IMR-90 (cell line): ENCODE results near the gene RPL35. TPM values are rescaled to one million over a fixed set of nuclear protein-coding genes. Genes with fewer than 3 reads are reported as not detected.

Experiments used
- ATAC-seq: fragments of 200-7000 bp; cut with Tn5 transposase; 2 replicates; pipeline ENCODE4 v1.9.1; 2020; ENCODE audit warnings: low read depth, mild to moderate bottlenecking, moderate library complexity
- BruUV-seq: library from RNA; stranded (reverse); fragments of 400-500 nt; replicated peaks from 2 replicates; lab custom pipeline; 2021; lab: Mats Ljungman, UMichigan
- CTCF ChIA-PET: fragments of 300-600 bp; formaldehyde crosslinking; extraction: SDS; loops from one replicate; lab custom pipeline; 2021; ENCODE audit warnings: antibody characterized with exemption; lab: Yijun Ruan, JAX
- POLR2A ChIA-PET: fragments of 300-600 bp; sonication (Branson Sonifier 250); formaldehyde crosslinking; loops from one replicate; lab custom pipeline; 2022; ENCODE audit warnings: antibody characterized with exemption; ENCODE audit not compliant: unreplicated experiment; lab: Charles Lee
- DNase-seq: peaks from one replicate; pipeline ENCODE4 v3.0.0; 2013
- H2AFZ ChIP-seq: replicated peaks from 2 replicates; pipeline ENCODE3; 2013; ENCODE audit warnings: low read length, mild to moderate bottlenecking; ENCODE audit not compliant: poor library complexity
- H2AK5ac ChIP-seq: 2 replicates; pipeline ENCODE4 v1.6.1; 2013; ENCODE audit warnings: low read depth, low read length, inconsistent platforms
- H2AK9ac ChIP-seq: replicated peaks from 2 replicates; pipeline ENCODE3; 2013; ENCODE audit warnings: mild to moderate bottlenecking, low read depth, low read length, moderate library complexity; ENCODE audit not compliant: poor library complexity
- H2BK120ac ChIP-seq: 2 replicates; pipeline ENCODE4 v1.6.1; 2013; ENCODE audit warnings: low read depth, low read length, inconsistent platforms
- H2BK15ac ChIP-seq: 3 replicates; pipeline ENCODE4 v1.6.1; 2013; ENCODE audit warnings: low read depth, low read length, inconsistent platforms
- H2BK20ac ChIP-seq: 2 replicates; pipeline ENCODE4 v1.6.1; 2013; ENCODE audit warnings: low read depth, mild to moderate bottlenecking, inconsistent platforms, low read length, moderate library complexity
- H2BK5ac ChIP-seq: 2 replicates; pipeline ENCODE4 v1.6.1; 2013; ENCODE audit warnings: mild to moderate bottlenecking, low read depth, low read length, inconsistent platforms; ENCODE audit not compliant: poor library complexity, severe bottlenecking
- H3K14ac ChIP-seq: replicated peaks from 2 replicates; pipeline ENCODE4 v1.6.1; 2013; ENCODE audit warnings: low read depth, low read length, inconsistent platforms
- H3K18ac ChIP-seq: 2 replicates; pipeline ENCODE4 v1.6.1; 2013; ENCODE audit warnings: low read depth, low read length, control low read depth
- H3K23ac ChIP-seq: 2 replicates; pipeline ENCODE4 v1.6.1; 2013; ENCODE audit warnings: low read depth, low read length, inconsistent platforms
- H3K27ac ChIP-seq: 2 replicates; pipeline ENCODE4 v1.5.1; 2013; ENCODE audit warnings: mild to moderate bottlenecking, control low read depth, low read length; ENCODE audit not compliant: insufficient read depth
- H3K27me3 ChIP-seq: 2 replicates; pipeline ENCODE4 v1.6.1; 2013; ENCODE audit warnings: low read length; ENCODE audit not compliant: control insufficient read depth, insufficient read depth
- H3K36me3 ChIP-seq: 2 replicates; pipeline ENCODE4 v1.6.1; 2013; ENCODE audit warnings: low read length, mixed read lengths; ENCODE audit not compliant: control insufficient read depth, insufficient read depth
- H3K4ac ChIP-seq: 2 replicates; pipeline ENCODE4 v1.6.1; 2013; ENCODE audit warnings: low read depth, low read length, inconsistent platforms
- H3K4me1 ChIP-seq: 2 replicates; pipeline ENCODE4 v1.6.1; 2013; ENCODE audit warnings: low read length, mixed read lengths; ENCODE audit not compliant: control insufficient read depth, insufficient read depth
- H3K4me2 ChIP-seq: 2 replicates; pipeline ENCODE4 v1.6.1; 2013; ENCODE audit warnings: low read depth, mild to moderate bottlenecking, control low read depth, low read length, moderate library complexity
- H3K4me3 ChIP-seq: 2 replicates; pipeline ENCODE4 v1.5.1; 2013; ENCODE audit warnings: low read depth, mild to moderate bottlenecking, control low read depth, low read length, moderate library complexity; ENCODE audit not compliant: insufficient read depth
- H3K56ac ChIP-seq: 2 replicates; pipeline ENCODE4 v1.6.1; 2013; ENCODE audit warnings: low read length, inconsistent platforms; ENCODE audit not compliant: insufficient read depth; ENCODE audit errors: extremely low read depth
- H3K79me1 ChIP-seq, 2 experiments: 2 replicates each; pipeline ENCODE4 v1.6.1; 2013; ENCODE audit warnings: low read length in 2 of 2, inconsistent platforms in 1 of 2, low read depth in 1 of 2
- H3K9ac ChIP-seq: 2 replicates; pipeline ENCODE4 v1.6.1; 2013; ENCODE audit warnings: low read depth, low read length, control low read depth
- H3K9me1 ChIP-seq: 2 replicates; pipeline ENCODE4 v1.6.1; 2013; ENCODE audit warnings: low read length, inconsistent platforms; ENCODE audit not compliant: insufficient read depth
- H3K9me3 ChIP-seq: 2 replicates; pipeline ENCODE4 v1.6.1; 2013; ENCODE audit warnings: low read length; ENCODE audit not compliant: control insufficient read depth, insufficient read depth
- H4K20me1 ChIP-seq: 2 replicates; pipeline ENCODE4 v1.6.1; 2013; ENCODE audit warnings: low read length, inconsistent platforms; ENCODE audit not compliant: insufficient read depth
- H4K5ac ChIP-seq: 2 replicates; pipeline ENCODE4 v1.6.1; 2013; ENCODE audit warnings: mild to moderate bottlenecking, low read depth, low read length, control low read depth
- H4K8ac ChIP-seq, 2 experiments: 2 replicates each; pipeline ENCODE4 v1.6.1; 2013; ENCODE audit warnings: low read depth in 2 of 2, low read length in 2 of 2, control low read depth in 1 of 2, inconsistent platforms in 1 of 2
- H4K91ac ChIP-seq: 2 replicates; pipeline ENCODE4 v1.6.1; 2013; ENCODE audit warnings: low read depth, low read length, inconsistent platforms; ENCODE audit not compliant: insufficient read depth
- CTCF ChIP-seq: conservative IDR thresholded peaks from 2 replicates; pipeline ENCODE4 v1.5.1; 2012; ENCODE audit warnings: mild to moderate bottlenecking, low read depth, low read length, improper control_type of control experiment
- FOS ChIP-seq: fragments of 150-350 bp; IDR thresholded peaks from 2 replicates; pipeline ENCODE4 v1.6.1; 2016; ENCODE audit warnings: low read depth, low read length
- MAZ ChIP-seq: IDR thresholded peaks from 2 replicates; pipeline ENCODE4 v1.6.1; 2012; ENCODE audit warnings: low read depth, mild to moderate bottlenecking, low read length, improper control_type of control experiment, moderate library complexity, borderline replicate concordance
- RAD21 ChIP-seq: IDR thresholded peaks from 2 replicates; pipeline ENCODE4 v1.6.1; 2012; ENCODE audit warnings: low read length, improper control_type of control experiment
- RCOR1 ChIP-seq: IDR thresholded peaks from 2 replicates; pipeline ENCODE4 v1.6.1; 2012; ENCODE audit warnings: mild to moderate bottlenecking, low read length, improper control_type of control experiment; ENCODE audit not compliant: insufficient replicate concordance
- SMC3 ChIP-seq: fragments of 150-350 bp; IDR thresholded peaks from 2 replicates; pipeline ENCODE4 v1.6.1; 2016; ENCODE audit warnings: low read depth, mild to moderate bottlenecking, antibody characterized with exemption, low read length, moderate library complexity
- WGBS, 2 experiments: methylation state at CpG; one replicate each; pipeline versions ENCODE4 v1.1.5 to v1.1.7; 2013; ENCODE audit warnings: missing lambda C conversion rate in 2 of 2; ENCODE audit not compliant: insufficient read length in 1 of 2; ENCODE audit errors: extremely low coverage in 2 of 2; 5-methylcytosine and 5-hydroxymethylcytosine counted together
- dilution Hi-C: fragments of 300-500 bp; cut with HindIII; formaldehyde crosslinking; loops from one replicate; pipeline ENCODE4 v1.14.3; 2018; ENCODE audit warnings: low sequenced_read_pairs; ENCODE audit not compliant: unreplicated experiment
- in situ Hi-C: fragments of 300-500 bp; cut with MboI; formaldehyde crosslinking; loops from 3 replicates; pipeline ENCODE4 v1.14.3; 2019; ENCODE audit warnings: low sequenced_read_pairs, inconsistent platforms, mixed read lengths
- intact Hi-C: fragments of 100-400 bp; cut with micrococcal nuclease; formaldehyde crosslinking; loops from 2 replicates; pipeline ENCODE4 v1.10.0; 2022
- polyA plus RNA-seq, 3 experiments: library from polyadenylated mRNA; depleted of rRNA; stranded (reverse); fragments of >200 nt; gene quantifications; 2 replicates each; pipeline ENCODE4 v1.2.3, GENCODE V29; 2012; ENCODE audit warnings: low replicate concordance in 1 of 3
- total RNA-seq: library from RNA; depleted of rRNA; stranded (reverse); fragments of >200 nt; gene quantifications from 2 replicates; pipeline ENCODE4 v1.2.3, GENCODE V29; 2012
- TF ChIP-seq, protein P1 (sequence below): fragments of 150-350 bp; IDR thresholded peaks from 2 replicates; pipeline ENCODE4 v1.6.1; 2016; ENCODE audit warnings: low read depth, mild to moderate bottlenecking, low read length, moderate library complexity, borderline replicate concordance
- TF ChIP-seq, protein P2 (sequence below): fragments of 150-350 bp; IDR thresholded peaks from 2 replicates; pipeline ENCODE4 v1.6.1; 2017; ENCODE audit warnings: mild to moderate bottlenecking, antibody characterized with exemption, low read length, low read depth

The RPL35 gene
- total and polyA plus RNA-seq, 2 of the 4 experiments (the other 2 are of a cell fraction): 881 to 1,650 TPM

GRCh38 chr9:124843456-124844034, 18.2 kb downstream of the RPL35 start:
- in situ Hi-C loops (no loop called here), intact Hi-C loops (no loop called here), dilution Hi-C loops (no loop called here)
- Histone ChIP-seq H3K4me3 (no peak overlapping the region), H2BK20ac (no peak overlapping the region), H3K56ac (no peak overlapping the region), H3K27ac (no peak overlapping the region), H3K4me1 (no peaks in the 10 kb centered on the region), H2BK15ac (no peak overlapping the region), H4K20me1 (no peaks in the 10 kb centered on the region), H2AK5ac (no peak overlapping the region), H3K9ac (no peak overlapping the region), H2BK120ac (no peak overlapping the region), H3K14ac (no peak overlapping the region), H2BK5ac (no peak overlapping the region), H3K27me3 (no peaks in the 10 kb centered on the region), H4K91ac (no peak overlapping the region), H3K4ac (no peak overlapping the region), H4K8ac (no peak overlapping the region), H3K4me2 (no peak overlapping the region), H2AFZ (no peak overlapping the region), H3K79me1 (no peaks in the 10 kb centered on the region), H4K5ac (no peak overlapping the region), H3K36me3 (no peaks in the 10 kb centered on the region), H3K9me1 (no peaks in the 10 kb centered on the region), H3K23ac (no peak overlapping the region), H3K9me3 (no peaks in the 10 kb centered on the region), H3K18ac (no peak overlapping the region), H2AK9ac (no peak overlapping the region)
- ChIA-PET CTCF (interaction anchor here (2.3 kb wide), 1 partner anchor 9 kb away, joined by 9 read pairs; the partner anchor contains the start of gene WDR38), POLR2A (no interaction called here)
- no peak for TF ChIP-seq CTCF
- no peak for TF ChIP-seq RCOR1
- TF ChIP-seq MAZ: no peak
- TF ChIP-seq, protein P1, sequence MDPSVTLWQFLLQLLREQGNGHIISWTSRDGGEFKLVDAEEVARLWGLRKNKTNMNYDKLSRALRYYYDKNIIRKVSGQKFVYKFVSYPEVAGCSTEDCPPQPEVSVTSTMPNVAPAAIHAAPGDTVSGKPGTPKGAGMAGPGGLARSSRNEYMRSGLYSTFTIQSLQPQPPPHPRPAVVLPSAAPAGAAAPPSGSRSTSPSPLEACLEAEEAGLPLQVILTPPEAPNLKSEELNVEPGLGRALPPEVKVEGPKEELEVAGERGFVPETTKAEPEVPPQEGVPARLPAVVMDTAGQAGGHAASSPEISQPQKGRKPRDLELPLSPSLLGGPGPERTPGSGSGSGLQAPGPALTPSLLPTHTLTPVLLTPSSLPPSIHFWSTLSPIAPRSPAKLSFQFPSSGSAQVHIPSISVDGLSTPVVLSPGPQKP: no peak
- TF ChIP-seq RAD21: no peak
- TF ChIP-seq FOS: no peak
- TF ChIP-seq, protein P2, sequence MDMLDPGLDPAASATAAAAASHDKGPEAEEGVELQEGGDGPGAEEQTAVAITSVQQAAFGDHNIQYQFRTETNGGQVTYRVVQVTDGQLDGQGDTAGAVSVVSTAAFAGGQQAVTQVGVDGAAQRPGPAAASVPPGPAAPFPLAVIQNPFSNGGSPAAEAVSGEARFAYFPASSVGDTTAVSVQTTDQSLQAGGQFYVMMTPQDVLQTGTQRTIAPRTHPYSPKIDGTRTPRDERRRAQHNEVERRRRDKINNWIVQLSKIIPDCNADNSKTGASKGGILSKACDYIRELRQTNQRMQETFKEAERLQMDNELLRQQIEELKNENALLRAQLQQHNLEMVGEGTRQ: no peak
- no peak for TF ChIP-seq SMC3
- ATAC-seq: no peak
- BruUV-seq: no TSS peak
- no peak for DNase-seq
- 80% methylated on average over 2 of the region's 11 CpGs; no CpG with 5 or more reads in 1 of the 2 experiments for WGBS, 2 experiments
